HEK293 (cell line): Measurements from ENCODE around the gene KIF23.

ENCODE experiments used
- KLF7 ChIP-seq: fragments of 450-650 bp; formaldehyde crosslinking; IDR thresholded peaks from 2 replicates; pipeline ENCODE4 v1.5.1; 2016; ENCODE audit warnings: missing biosample characterization, missing genetic modification characterization, borderline replicate concordance
- KLF8 ChIP-seq: fragments of 450-650 bp; formaldehyde crosslinking; IDR thresholded peaks from 2 replicates; pipeline ENCODE4 v1.5.1; 2016; ENCODE audit warnings: missing biosample characterization, missing genetic modification characterization
- KLF9 ChIP-seq: fragments of 450-650 bp; formaldehyde crosslinking; IDR thresholded peaks from 2 replicates; pipeline ENCODE4 v1.5.1; 2016; ENCODE audit warnings: missing biosample characterization, missing genetic modification characterization, low read depth
- MEIS1 ChIP-seq: sonication (generic); formaldehyde crosslinking; IDR thresholded peaks from 2 replicates; pipeline ENCODE4 v1.8.1; 2022; ENCODE audit warnings: missing genetic modification reagents, mild to moderate bottlenecking, borderline replicate concordance
- OSR2 ChIP-seq: fragments of 450-650 bp; formaldehyde crosslinking; IDR thresholded peaks from 2 replicates; pipeline ENCODE4 v1.5.1; 2016; ENCODE audit warnings: missing biosample characterization, missing genetic modification characterization
- SP7 ChIP-seq: fragments of 450-650 bp; formaldehyde crosslinking; IDR thresholded peaks from 2 replicates; pipeline ENCODE4 v1.5.1; 2016; ENCODE audit warnings: missing biosample characterization, missing genetic modification characterization
- ZFP3 ChIP-seq: fragments of 450-650 bp; formaldehyde crosslinking; IDR thresholded peaks from 2 replicates; pipeline ENCODE4 v1.5.1; 2016; ENCODE audit warnings: low read depth, missing biosample characterization, missing genetic modification characterization
- ZNF133 ChIP-seq: fragments of 450-650 bp; formaldehyde crosslinking; IDR thresholded peaks from 2 replicates; pipeline ENCODE4 v1.5.1; 2016; ENCODE audit warnings: missing biosample characterization, missing genetic modification characterization
- ZNF214 ChIP-seq: fragments of 450-650 bp; formaldehyde crosslinking; IDR thresholded peaks from 2 replicates; pipeline ENCODE4 v1.5.1; 2017; ENCODE audit warnings: missing biosample characterization, mild to moderate bottlenecking, missing genetic modification characterization, borderline replicate concordance
- ZNF223 ChIP-seq: fragments of 450-650 bp; formaldehyde crosslinking; IDR thresholded peaks from 2 replicates; pipeline ENCODE4 v1.5.1; 2016; ENCODE audit warnings: missing biosample characterization, missing genetic modification characterization
- ZNF391 ChIP-seq: fragments of 450-650 bp; formaldehyde crosslinking; IDR thresholded peaks from 2 replicates; pipeline ENCODE4 v1.5.1; 2016; ENCODE audit warnings: low read depth, missing biosample characterization, missing genetic modification characterization, borderline replicate concordance
- ZNF501 ChIP-seq: fragments of 450-650 bp; formaldehyde crosslinking; IDR thresholded peaks from 2 replicates; pipeline ENCODE4 v1.5.1; 2016; ENCODE audit warnings: missing biosample characterization, missing genetic modification characterization
- ZNF529 ChIP-seq: fragments of 450-650 bp; formaldehyde crosslinking; IDR thresholded peaks from 2 replicates; pipeline ENCODE4 v1.5.1; 2017; ENCODE audit warnings: missing genetic modification characterization, missing biosample characterization; ENCODE audit not compliant: insufficient replicate concordance
- ZNF621 ChIP-seq: fragments of 450-650 bp; formaldehyde crosslinking; IDR thresholded peaks from 2 replicates; pipeline ENCODE4 v1.5.1; 2017; ENCODE audit warnings: missing biosample characterization, missing genetic modification characterization
- ZNF660 ChIP-seq: fragments of 450-650 bp; IDR thresholded peaks from 2 replicates; pipeline ENCODE4 v1.5.1; 2018; ENCODE audit warnings: missing biosample characterization, mild to moderate bottlenecking, missing genetic modification characterization
- ZNF664 ChIP-seq: fragments of 450-650 bp; formaldehyde crosslinking; IDR thresholded peaks from 2 replicates; pipeline ENCODE4 v1.5.1; 2016; ENCODE audit warnings: missing biosample characterization, missing genetic modification characterization
- ZNF677 ChIP-seq: fragments of 450-650 bp; IDR thresholded peaks from 2 replicates; pipeline ENCODE4 v1.5.0; 2018; ENCODE audit warnings: missing biosample characterization, mild to moderate bottlenecking, missing genetic modification characterization, moderate library complexity
- ZNF768 ChIP-seq: fragments of 450-650 bp; formaldehyde crosslinking; IDR thresholded peaks from 2 replicates; pipeline ENCODE4 v1.5.1; 2018; ENCODE audit warnings: missing biosample characterization, mild to moderate bottlenecking, missing genetic modification characterization
- ZXDB ChIP-seq: fragments of 450-650 bp; formaldehyde crosslinking; IDR thresholded peaks from 2 replicates; pipeline ENCODE4 v1.5.1; 2016; ENCODE audit warnings: missing biosample characterization, missing genetic modification characterization
- TF ChIP-seq, protein P1 (sequence below): fragments of 450-650 bp; formaldehyde crosslinking; IDR thresholded peaks from 2 replicates; pipeline ENCODE4 v1.5.1; 2016; ENCODE audit warnings: missing biosample characterization, missing genetic modification characterization, low read depth
- TF ChIP-seq, protein P2 (sequence below): fragments of 450-650 bp; formaldehyde crosslinking; IDR thresholded peaks from 2 replicates; pipeline ENCODE4 v1.5.1; 2016; ENCODE audit warnings: missing biosample characterization, missing genetic modification characterization, borderline replicate concordance
- TF ChIP-seq, protein P3 (sequence below): fragments of 450-650 bp; formaldehyde crosslinking; IDR thresholded peaks from 2 replicates; pipeline ENCODE4 v1.5.1; 2016; ENCODE audit warnings: missing biosample characterization, missing genetic modification characterization
- TF ChIP-seq, protein P4 (sequence below): fragments of 450-650 bp; formaldehyde crosslinking; IDR thresholded peaks from 2 replicates; pipeline ENCODE4 v1.5.1; 2016; ENCODE audit warnings: missing biosample characterization, missing genetic modification characterization
- TF ChIP-seq, protein P5 (sequence below): fragments of 450-650 bp; formaldehyde crosslinking; IDR thresholded peaks from 2 replicates; pipeline ENCODE4 v1.5.1; 2016; ENCODE audit warnings: missing biosample characterization, missing genetic modification characterization
- TF ChIP-seq, protein P6 (sequence below): fragments of 450-650 bp; formaldehyde crosslinking; IDR thresholded peaks from 2 replicates; pipeline ENCODE4 v1.5.1; 2016; ENCODE audit warnings: missing biosample characterization, missing genetic modification characterization
- TF ChIP-seq, protein P7 (sequence below): fragments of 450-650 bp; formaldehyde crosslinking; IDR thresholded peaks from 2 replicates; pipeline ENCODE4 v1.5.1; 2016; ENCODE audit warnings: missing biosample characterization, missing genetic modification characterization

The KIF23 gene

DNA sequence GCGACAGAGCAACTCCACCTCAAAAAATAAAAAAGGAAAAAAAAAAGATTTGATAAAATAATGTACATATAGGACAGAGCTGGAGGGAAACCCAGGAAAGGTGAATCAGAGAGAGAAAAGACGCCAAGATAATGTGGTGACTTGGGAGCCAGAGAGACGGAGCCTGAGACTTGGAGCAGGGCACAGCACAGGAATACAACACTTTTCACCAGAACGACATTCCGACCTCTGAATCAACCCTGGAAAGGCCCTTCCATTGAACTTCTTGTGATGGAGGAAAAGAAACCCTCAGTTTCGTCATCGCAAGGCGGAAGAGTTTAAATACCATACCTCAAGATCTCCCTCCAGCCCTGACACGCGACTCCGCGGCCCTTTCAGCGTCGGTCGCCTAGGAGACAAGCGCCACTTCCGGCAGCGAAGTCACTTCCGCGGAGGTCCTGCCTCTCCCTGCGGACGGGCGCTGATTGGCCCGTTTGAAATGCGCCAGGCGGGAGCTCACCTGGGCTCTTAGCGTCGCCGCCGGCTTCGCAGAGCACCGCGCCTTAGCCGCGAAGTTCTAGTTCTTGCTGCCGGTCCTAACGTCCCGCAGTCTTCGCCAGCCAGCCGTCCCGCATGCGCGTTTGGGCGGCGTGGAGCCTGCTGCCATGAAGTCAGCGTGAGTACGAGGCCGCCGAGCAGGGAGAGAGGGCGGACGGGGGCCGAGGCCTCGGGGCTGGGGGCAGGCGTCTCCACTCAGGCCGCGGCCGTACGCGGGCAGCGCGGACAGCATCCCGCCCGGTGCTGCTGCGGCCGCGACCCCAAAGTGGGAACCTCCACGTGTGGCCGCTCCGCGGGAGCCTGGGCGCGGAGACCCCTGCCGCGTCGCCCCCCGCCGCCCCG, at the start of gene KIF23 (continued):
- TF ChIP-seq ZNF677 (tag by site-specific recombination) (no peak), ZNF664 (tag by site-specific recombination) (no peak), KLF8 (tag by site-specific recombination) (peak; percentile 80), ZNF621 (tag by site-specific recombination) (no peak), SP7 (tag by site-specific recombination) (peak; percentile 81), MEIS1 (CRISPR knock-in tag) (no peak), ZNF529 (tag by site-specific recombination) (no peak), ZNF214 (no peak), ZFP3 (tag by site-specific recombination) (no peak), ZNF223 (tag by site-specific recombination) (no peak), OSR2 (tag by site-specific recombination) (no peak), KLF7 (tag by site-specific recombination) (peak; percentile 67; the same call in 1 of the 2 replicates), ZXDB (peak; percentile 87), ZNF768 (tag by site-specific recombination) (0 out of 2 replicates have a peak, but pooled peaks have one; percentile 28), ZNF660 (tag by site-specific recombination) (0 out of 2 replicates have a peak, but pooled peaks have one; percentile 71), KLF9 (tag by site-specific recombination) (no peak), ZNF133 (tag by site-specific recombination) (no peak), ZNF391 (tag by site-specific recombination) (peak; percentile 71; the same call in 1 of the 2 replicates), ZNF501 (tag by site-specific recombination) (no peak)
- TF ChIP-seq, protein P1, sequence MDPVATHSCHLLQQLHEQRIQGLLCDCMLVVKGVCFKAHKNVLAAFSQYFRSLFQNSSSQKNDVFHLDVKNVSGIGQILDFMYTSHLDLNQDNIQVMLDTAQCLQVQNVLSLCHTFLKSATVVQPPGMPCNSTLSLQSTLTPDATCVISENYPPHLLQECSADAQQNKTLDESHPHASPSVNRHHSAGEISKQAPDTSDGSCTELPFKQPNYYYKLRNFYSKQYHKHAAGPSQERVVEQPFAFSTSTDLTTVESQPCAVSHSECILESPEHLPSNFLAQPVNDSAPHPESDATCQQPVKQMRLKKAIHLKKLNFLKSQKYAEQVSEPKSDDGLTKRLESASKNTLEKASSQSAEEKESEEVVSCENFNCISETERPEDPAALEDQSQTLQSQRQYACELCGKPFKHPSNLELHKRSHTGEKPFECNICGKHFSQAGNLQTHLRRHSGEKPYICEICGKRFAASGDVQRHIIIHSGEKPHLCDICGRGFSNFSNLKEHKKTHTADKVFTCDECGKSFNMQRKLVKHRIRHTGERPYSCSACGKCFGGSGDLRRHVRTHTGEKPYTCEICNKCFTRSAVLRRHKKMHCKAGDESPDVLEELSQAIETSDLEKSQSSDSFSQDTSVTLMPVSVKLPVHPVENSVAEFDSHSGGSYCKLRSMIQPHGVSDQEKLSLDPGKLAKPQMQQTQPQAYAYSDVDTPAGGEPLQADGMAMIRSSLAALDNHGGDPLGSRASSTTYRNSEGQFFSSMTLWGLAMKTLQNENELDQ, result no peak
- TF ChIP-seq, protein P2, sequence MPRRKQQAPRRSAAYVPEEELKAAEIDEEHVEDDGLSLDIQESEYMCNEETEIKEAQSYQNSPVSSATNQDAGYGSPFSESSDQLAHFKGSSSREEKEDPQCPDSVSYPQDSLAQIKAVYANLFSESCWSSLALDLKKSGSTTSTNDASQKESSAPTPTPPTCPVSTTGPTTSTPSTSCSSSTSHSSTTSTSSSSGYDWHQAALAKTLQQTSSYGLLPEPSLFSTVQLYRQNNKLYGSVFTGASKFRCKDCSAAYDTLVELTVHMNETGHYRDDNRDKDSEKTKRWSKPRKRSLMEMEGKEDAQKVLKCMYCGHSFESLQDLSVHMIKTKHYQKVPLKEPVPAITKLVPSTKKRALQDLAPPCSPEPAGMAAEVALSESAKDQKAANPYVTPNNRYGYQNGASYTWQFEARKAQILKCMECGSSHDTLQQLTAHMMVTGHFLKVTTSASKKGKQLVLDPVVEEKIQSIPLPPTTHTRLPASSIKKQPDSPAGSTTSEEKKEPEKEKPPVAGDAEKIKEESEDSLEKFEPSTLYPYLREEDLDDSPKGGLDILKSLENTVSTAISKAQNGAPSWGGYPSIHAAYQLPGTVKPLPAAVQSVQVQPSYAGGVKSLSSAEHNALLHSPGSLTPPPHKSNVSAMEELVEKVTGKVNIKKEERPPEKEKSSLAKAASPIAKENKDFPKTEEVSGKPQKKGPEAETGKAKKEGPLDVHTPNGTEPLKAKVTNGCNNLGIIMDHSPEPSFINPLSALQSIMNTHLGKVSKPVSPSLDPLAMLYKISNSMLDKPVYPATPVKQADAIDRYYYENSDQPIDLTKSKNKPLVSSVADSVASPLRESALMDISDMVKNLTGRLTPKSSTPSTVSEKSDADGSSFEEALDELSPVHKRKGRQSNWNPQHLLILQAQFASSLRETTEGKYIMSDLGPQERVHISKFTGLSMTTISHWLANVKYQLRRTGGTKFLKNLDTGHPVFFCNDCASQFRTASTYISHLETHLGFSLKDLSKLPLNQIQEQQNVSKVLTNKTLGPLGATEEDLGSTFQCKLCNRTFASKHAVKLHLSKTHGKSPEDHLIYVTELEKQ, result no peak
- TF ChIP-seq, protein P3, sequence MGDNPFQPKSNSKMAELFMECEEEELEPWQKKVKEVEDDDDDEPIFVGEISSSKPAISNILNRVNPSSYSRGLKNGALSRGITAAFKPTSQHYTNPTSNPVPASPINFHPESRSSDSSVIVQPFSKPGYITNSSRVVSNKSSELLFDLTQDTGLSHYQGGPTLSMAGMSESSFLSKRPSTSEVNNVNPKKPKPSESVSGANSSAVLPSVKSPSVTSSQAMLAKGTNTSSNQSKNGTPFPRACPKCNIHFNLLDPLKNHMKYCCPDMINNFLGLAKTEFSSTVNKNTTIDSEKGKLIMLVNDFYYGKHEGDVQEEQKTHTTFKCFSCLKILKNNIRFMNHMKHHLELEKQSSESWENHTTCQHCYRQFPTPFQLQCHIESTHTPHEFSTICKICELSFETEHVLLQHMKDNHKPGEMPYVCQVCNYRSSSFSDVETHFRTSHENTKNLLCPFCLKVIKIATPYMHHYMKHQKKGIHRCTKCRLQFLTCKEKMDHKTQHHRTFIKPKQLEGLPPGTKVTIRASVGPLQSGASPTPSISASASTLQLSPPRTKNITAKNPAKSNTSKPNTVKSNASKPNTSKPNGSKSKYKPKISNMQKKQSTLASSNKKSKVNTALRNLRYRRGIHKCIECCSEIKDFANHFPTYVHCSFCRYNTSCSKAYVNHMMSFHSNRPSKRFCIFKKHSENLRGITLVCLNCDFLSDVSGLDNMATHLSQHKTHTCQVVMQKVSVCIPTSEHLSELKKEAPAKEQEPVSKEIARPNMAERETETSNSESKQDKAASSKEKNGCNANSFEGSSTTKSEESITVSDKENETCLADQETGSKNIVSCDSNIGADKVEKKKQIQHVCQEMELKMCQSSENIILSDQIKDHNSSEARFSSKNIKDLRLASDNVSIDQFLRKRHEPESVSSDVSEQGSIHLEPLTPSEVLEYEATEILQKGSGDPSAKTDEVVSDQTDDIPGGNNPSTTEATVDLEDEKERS (tag by site-specific recombination), result 0 out of 2 replicates have a peak, but pooled peaks have one; percentile 7
- TF ChIP-seq, protein P4, sequence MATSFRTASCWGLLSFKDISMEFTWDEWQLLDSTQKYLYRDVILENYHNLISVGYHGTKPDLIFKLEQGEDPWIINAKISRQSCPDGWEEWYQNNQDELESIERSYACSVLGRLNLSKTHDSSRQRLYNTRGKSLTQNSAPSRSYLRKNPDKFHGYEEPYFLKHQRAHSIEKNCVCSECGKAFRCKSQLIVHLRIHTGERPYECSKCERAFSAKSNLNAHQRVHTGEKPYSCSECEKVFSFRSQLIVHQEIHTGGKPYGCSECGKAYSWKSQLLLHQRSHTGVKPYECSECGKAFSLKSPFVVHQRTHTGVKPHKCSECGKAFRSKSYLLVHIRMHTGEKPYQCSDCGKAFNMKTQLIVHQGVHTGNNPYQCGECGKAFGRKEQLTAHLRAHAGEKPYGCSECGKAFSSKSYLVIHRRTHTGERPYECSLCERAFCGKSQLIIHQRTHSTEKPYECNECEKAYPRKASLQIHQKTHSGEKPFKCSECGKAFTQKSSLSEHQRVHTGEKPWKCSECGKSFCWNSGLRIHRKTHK (tag by site-specific recombination), result no peak
- TF ChIP-seq, protein P5, sequence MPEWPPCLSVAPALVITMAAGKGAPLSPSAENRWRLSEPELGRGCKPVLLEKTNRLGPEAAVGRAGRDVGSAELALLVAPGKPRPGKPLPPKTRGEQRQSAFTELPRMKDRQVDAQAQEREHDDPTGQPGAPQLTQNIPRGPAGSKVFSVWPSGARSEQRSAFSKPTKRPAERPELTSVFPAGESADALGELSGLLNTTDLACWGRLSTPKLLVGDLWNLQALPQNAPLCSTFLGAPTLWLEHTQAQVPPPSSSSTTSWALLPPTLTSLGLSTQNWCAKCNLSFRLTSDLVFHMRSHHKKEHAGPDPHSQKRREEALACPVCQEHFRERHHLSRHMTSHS (tag by site-specific recombination), result no peak
- TF ChIP-seq, protein P6, sequence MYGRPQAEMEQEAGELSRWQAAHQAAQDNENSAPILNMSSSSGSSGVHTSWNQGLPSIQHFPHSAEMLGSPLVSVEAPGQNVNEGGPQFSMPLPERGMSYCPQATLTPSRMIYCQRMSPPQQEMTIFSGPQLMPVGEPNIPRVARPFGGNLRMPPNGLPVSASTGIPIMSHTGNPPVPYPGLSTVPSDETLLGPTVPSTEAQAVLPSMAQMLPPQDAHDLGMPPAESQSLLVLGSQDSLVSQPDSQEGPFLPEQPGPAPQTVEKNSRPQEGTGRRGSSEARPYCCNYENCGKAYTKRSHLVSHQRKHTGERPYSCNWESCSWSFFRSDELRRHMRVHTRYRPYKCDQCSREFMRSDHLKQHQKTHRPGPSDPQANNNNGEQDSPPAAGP, result peak; percentile 73; the same call in 1 of the 2 replicates
- TF ChIP-seq, protein P7, sequence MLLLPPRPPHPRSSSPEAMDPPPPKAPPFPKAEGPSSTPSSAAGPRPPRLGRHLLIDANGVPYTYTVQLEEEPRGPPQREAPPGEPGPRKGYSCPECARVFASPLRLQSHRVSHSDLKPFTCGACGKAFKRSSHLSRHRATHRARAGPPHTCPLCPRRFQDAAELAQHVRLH (tag by site-specific recombination), result peak; percentile 24; the same call in 1 of the 2 replicates
